ENCODE data around the gene ITGB8.

The ITGB8 gene

GRCh38 chr7:20310963-20311742 lies 19.5 kb upstream of the ITGB8 start:
- H3K36me3 ChIP-seq (ENCODE audit: control insufficient read depth, insufficient read depth, low read length), result no peaks in the 10 kb centered on the region
- H3K4me1 ChIP-seq (ENCODE audit: control insufficient read depth, low read depth, low read length), result peaks cover 3% of the 10 kb centered on the region
- no peaks in the 10 kb centered on the region for H3K27me3 ChIP-seq (ENCODE audit: insufficient read depth, low read length, poor library complexity)
- no peak overlapping the region for H3K56ac ChIP-seq (ENCODE audit: low read length)
- H3K23ac ChIP-seq (ENCODE audit: low read length), result no peak overlapping the region
- H2BK15ac ChIP-seq (replicated peaks; ENCODE audit: low read depth), result no peak overlapping the region
- no peaks in the 10 kb centered on the region for H3K79me1 ChIP-seq (ENCODE audit: low read length)
- H3K9ac ChIP-seq (ENCODE audit: low read length), result no peak overlapping the region
- no peak overlapping the region for H4K8ac ChIP-seq (ENCODE audit: low read depth, low read length)
- H3K27ac ChIP-seq (ENCODE audit: low read depth, low read length), result no peak overlapping the region
- no peak overlapping the region for H2BK5ac ChIP-seq (ENCODE audit: low read length)
- no peak overlapping the region for H2BK120ac ChIP-seq (ENCODE audit: low read depth, low read length)
- H4K5ac ChIP-seq (ENCODE audit: low read length), result no peak overlapping the region
- H2AK5ac ChIP-seq (ENCODE audit: low read length), result no peak overlapping the region
- H3K4ac ChIP-seq (ENCODE audit: low read depth, low read length), result no peak overlapping the region
- no peak overlapping the region for H3K4me2 ChIP-seq (ENCODE audit: low read length)
- DNase-seq, result peak; percentile 56
- no peaks in the 10 kb centered on the region for H3K79me2 ChIP-seq (ENCODE audit: control insufficient read depth, insufficient read depth, low read length)
- H3K18ac ChIP-seq (ENCODE audit: low read length), result peak overlapping the region; percentile 51
- WGBS (ENCODE audit: extremely low coverage, insufficient coverage, low lambda C conversion rate), result no CpG with 5 or more reads among the region's 3 CpGs
- H3K4me3 ChIP-seq (ENCODE audit: low read length), result no peak overlapping the region

- H2BK5ac ChIP-seq (ENCODE audit: low read length), result no peak overlapping the region
- no peaks in the 10 kb centered on the region for H3K27me3 ChIP-seq (ENCODE audit: insufficient read depth, low read length, poor library complexity)
- no peak overlapping the region for H2AK5ac ChIP-seq (ENCODE audit: low read length)
- no peak overlapping the region for H3K9ac ChIP-seq (ENCODE audit: low read length)
- no peak for DNase-seq
- no peak overlapping the region for H3K23ac ChIP-seq (ENCODE audit: low read length)
- H4K8ac ChIP-seq (ENCODE audit: low read depth, low read length), result no peak overlapping the region
- no peaks in the 10 kb centered on the region for H3K36me3 ChIP-seq (ENCODE audit: control insufficient read depth, insufficient read depth, low read length)
- no peak overlapping the region for H3K56ac ChIP-seq (ENCODE audit: low read length)
- H3K18ac ChIP-seq (ENCODE audit: low read length), result no peak overlapping the region
- no peak overlapping the region for H4K5ac ChIP-seq (ENCODE audit: low read length)
- no peak overlapping the region for H2BK120ac ChIP-seq (ENCODE audit: low read depth, low read length)
- H3K4me2 ChIP-seq (ENCODE audit: low read length), result no peak overlapping the region
- no peak overlapping the region for H3K4me3 ChIP-seq (ENCODE audit: low read length)
- H2BK15ac ChIP-seq (replicated peaks; ENCODE audit: low read depth), result no peak overlapping the region
- 100% methylated on average over 1 of the region's 2 CpGs for WGBS (ENCODE audit: extremely low coverage, insufficient coverage, low lambda C conversion rate)
- no peaks in the 10 kb centered on the region for H3K79me2 ChIP-seq (ENCODE audit: control insufficient read depth, insufficient read depth, low read length)
- no peak overlapping the region for H3K27ac ChIP-seq (ENCODE audit: low read depth, low read length)
- H3K79me1 ChIP-seq (ENCODE audit: low read length), result no peaks in the 10 kb centered on the region
- H3K4me1 ChIP-seq (ENCODE audit: control insufficient read depth, low read depth, low read length), result no peaks in the 10 kb centered on the region
- H3K4ac ChIP-seq (ENCODE audit: low read depth, low read length), result no peak overlapping the region
These were observed 19.0 kb upstream of the ITGB8 start for GRCh38 chr7:20311743-20312042.

GRCh38 chr7:20312562-20312961 lies 18.1 kb upstream of the ITGB8 start:
- H3K4me2 ChIP-seq (ENCODE audit: low read length), result no peak overlapping the region
- H3K4ac ChIP-seq (ENCODE audit: low read depth, low read length), result no peak overlapping the region
- no peak overlapping the region for H3K18ac ChIP-seq (ENCODE audit: low read length)
- H3K27ac ChIP-seq (ENCODE audit: low read depth, low read length), result no peak overlapping the region
- H2BK15ac ChIP-seq (replicated peaks; ENCODE audit: low read depth), result no peak overlapping the region
- no peaks in the 10 kb centered on the region for H3K27me3 ChIP-seq (ENCODE audit: insufficient read depth, low read length, poor library complexity)
- no peak overlapping the region for H2BK120ac ChIP-seq (ENCODE audit: low read depth, low read length)
- no peaks in the 10 kb centered on the region for H3K36me3 ChIP-seq (ENCODE audit: control insufficient read depth, insufficient read depth, low read length)
- no peak overlapping the region for H3K9ac ChIP-seq (ENCODE audit: low read length)
- no CpG with 5 or more reads among the region's 2 CpGs for WGBS (ENCODE audit: extremely low coverage, insufficient coverage, low lambda C conversion rate)
- peak overlapping the region; percentile 25 for H3K23ac ChIP-seq (ENCODE audit: low read length)
- no peaks in the 10 kb centered on the region for H3K79me2 ChIP-seq (ENCODE audit: control insufficient read depth, insufficient read depth, low read length)
- DNase-seq, result no peak
- H3K4me1 ChIP-seq (ENCODE audit: control insufficient read depth, low read depth, low read length), result no peaks in the 10 kb centered on the region
- no peak overlapping the region for H4K8ac ChIP-seq (ENCODE audit: low read depth, low read length)
- H3K4me3 ChIP-seq (ENCODE audit: low read length), result no peak overlapping the region
- no peak overlapping the region for H3K56ac ChIP-seq (ENCODE audit: low read length)
- H3K79me1 ChIP-seq (ENCODE audit: low read length), result no peaks in the 10 kb centered on the region
- no peak overlapping the region for H2AK5ac ChIP-seq (ENCODE audit: low read length)
- H2BK5ac ChIP-seq (ENCODE audit: low read length), result no peak overlapping the region
- no peak overlapping the region for H4K5ac ChIP-seq (ENCODE audit: low read length)

GRCh38 chr7:20313626-20314025 lies 17.1 kb upstream of the ITGB8 start:
- Histone ChIP-seq H3K4me1 (ENCODE audit: control insufficient read depth, low read depth, low read length) (no peaks in the 10 kb centered on the region), H3K79me1 (ENCODE audit: low read length) (no peaks in the 10 kb centered on the region), H3K79me2 (ENCODE audit: control insufficient read depth, insufficient read depth, low read length) (no peaks in the 10 kb centered on the region), H3K4me2 (ENCODE audit: low read length) (no peak overlapping the region), H3K27ac (ENCODE audit: low read depth, low read length) (no peak overlapping the region), H2BK15ac (replicated peaks; ENCODE audit: low read depth) (no peak overlapping the region), H2BK5ac (ENCODE audit: low read length) (no peak overlapping the region), H2BK120ac (ENCODE audit: low read depth, low read length) (no peak overlapping the region), H3K36me3 (ENCODE audit: control insufficient read depth, insufficient read depth, low read length) (no peaks in the 10 kb centered on the region), H3K4me3 (ENCODE audit: low read length) (no peak overlapping the region), H3K56ac (ENCODE audit: low read length) (no peak overlapping the region), H2AK5ac (ENCODE audit: low read length) (no peak overlapping the region), H4K5ac (ENCODE audit: low read length) (no peak overlapping the region), H3K27me3 (ENCODE audit: insufficient read depth, low read length, poor library complexity) (no peaks in the 10 kb centered on the region), H3K23ac (ENCODE audit: low read length) (no peak overlapping the region), H3K9ac (ENCODE audit: low read length) (no peak overlapping the region), H3K18ac (ENCODE audit: low read length) (no peak overlapping the region), H3K4ac (ENCODE audit: low read depth, low read length) (no peak overlapping the region), H4K8ac (ENCODE audit: low read depth, low read length) (peak overlapping the region; percentile 28)
- no peak for DNase-seq
- WGBS (ENCODE audit: extremely low coverage, insufficient coverage, low lambda C conversion rate), result no CpG with 5 or more reads among the region's 1 CpG

- Histone ChIP-seq H3K27me3 (ENCODE audit: insufficient read depth, low read length, poor library complexity) (no peaks in the 10 kb centered on the region), H3K23ac (ENCODE audit: low read length) (no peak overlapping the region), H2BK120ac (ENCODE audit: low read depth, low read length) (no peak overlapping the region), H3K4me3 (ENCODE audit: low read length) (no peak overlapping the region), H2AK5ac (ENCODE audit: low read length) (no peak overlapping the region), H3K79me2 (ENCODE audit: control insufficient read depth, insufficient read depth, low read length) (no peaks in the 10 kb centered on the region), H2BK15ac (replicated peaks; ENCODE audit: low read depth) (no peak overlapping the region), H3K56ac (ENCODE audit: low read length) (no peak overlapping the region), H3K4me1 (ENCODE audit: control insufficient read depth, low read depth, low read length) (no peaks in the 10 kb centered on the region), H3K4me2 (ENCODE audit: low read length) (no peak overlapping the region), H3K18ac (ENCODE audit: low read length) (peak overlapping the region; percentile 9), H4K8ac (ENCODE audit: low read depth, low read length) (no peak overlapping the region), H2BK5ac (ENCODE audit: low read length) (no peak overlapping the region), H3K9ac (ENCODE audit: low read length) (no peak overlapping the region), H3K79me1 (ENCODE audit: low read length) (no peaks in the 10 kb centered on the region), H3K4ac (ENCODE audit: low read depth, low read length) (no peak overlapping the region), H3K27ac (ENCODE audit: low read depth, low read length) (no peak overlapping the region), H4K5ac (ENCODE audit: low read length) (no peak overlapping the region), H3K36me3 (ENCODE audit: control insufficient read depth, insufficient read depth, low read length) (no peaks in the 10 kb centered on the region)
- WGBS (ENCODE audit: extremely low coverage, insufficient coverage, low lambda C conversion rate), result no CpG with 5 or more reads among the region's 2 CpGs
- DNase-seq, result no peak
These were observed 16.5 kb upstream of the ITGB8 start for GRCh38 chr7:20314198-20314597.

GRCh38 chr7:20316706-20317105 lies 14.0 kb upstream of the ITGB8 start:
- no peak for DNase-seq
- no peak overlapping the region for H3K56ac ChIP-seq (ENCODE audit: low read length)
- H4K5ac ChIP-seq (ENCODE audit: low read length), result no peak overlapping the region
- no peak overlapping the region for H3K27ac ChIP-seq (ENCODE audit: low read depth, low read length)
- H3K4me1 ChIP-seq (ENCODE audit: control insufficient read depth, low read depth, low read length), result no peaks in the 10 kb centered on the region
- H2BK15ac ChIP-seq (replicated peaks; ENCODE audit: low read depth), result no peak overlapping the region
- H3K27me3 ChIP-seq (ENCODE audit: insufficient read depth, low read length, poor library complexity), result no peaks in the 10 kb centered on the region
- no peak overlapping the region for H3K4me2 ChIP-seq (ENCODE audit: low read length)
- no peak overlapping the region for H3K4me3 ChIP-seq (ENCODE audit: low read length)
- no CpG with 5 or more reads among the region's 4 CpGs for WGBS (ENCODE audit: extremely low coverage, insufficient coverage, low lambda C conversion rate)
- H3K79me2 ChIP-seq (ENCODE audit: control insufficient read depth, insufficient read depth, low read length), result no peaks in the 10 kb centered on the region
- H2BK5ac ChIP-seq (ENCODE audit: low read length), result no peak overlapping the region
- H3K18ac ChIP-seq (ENCODE audit: low read length), result no peak overlapping the region
- H3K23ac ChIP-seq (ENCODE audit: low read length), result no peak overlapping the region
- no peak overlapping the region for H2BK120ac ChIP-seq (ENCODE audit: low read depth, low read length)
- H3K9ac ChIP-seq (ENCODE audit: low read length), result no peak overlapping the region
- H3K36me3 ChIP-seq (ENCODE audit: control insufficient read depth, insufficient read depth, low read length), result no peaks in the 10 kb centered on the region
- H4K8ac ChIP-seq (ENCODE audit: low read depth, low read length), result no peak overlapping the region
- H3K79me1 ChIP-seq (ENCODE audit: low read length), result no peaks in the 10 kb centered on the region
- no peak overlapping the region for H3K4ac ChIP-seq (ENCODE audit: low read depth, low read length)
- H2AK5ac ChIP-seq (ENCODE audit: low read length), result no peak overlapping the region
